ENCODE data around the gene ALKAL2. TPM values are rescaled to one million over a fixed set of nuclear protein-coding genes. Genes with fewer than 3 reads are reported as not detected.

Gene ALKAL2
- total and polyA plus RNA-seq, 9 of the 15 experiments (the other 6 are each of a cell fraction or from before 2014, with no cell fraction given), result not detected

GRCh38 chr2:256094-256493 lies 31.8 kb downstream of the ALKAL2 start:
- Histone ChIP-seq H3K9me1 (ENCODE audit: control insufficient read depth, insufficient read depth, low read length) (no peaks in the 10 kb centered on the region), H3K36me3 (ENCODE audit: control insufficient read depth, insufficient read depth, low read length) (no peaks in the 10 kb centered on the region), H3K79me2 (ENCODE audit: control insufficient read depth, insufficient read depth, low read length) (no peaks in the 10 kb centered on the region), H4K20me1 (replicated peaks; ENCODE audit: control insufficient read depth, insufficient read depth, low read length) (no peaks in the 10 kb centered on the region), H3K27me3 (ENCODE audit: control insufficient read depth in 2 of 2, insufficient read depth in 2 of 2, low read length in 2 of 2) (no peaks in the 10 kb centered on the region), H3K4me2 (ENCODE audit: insufficient read depth, low read length) (no peak overlapping the region), H3K4me3 (no peak overlapping the region), H2AFZ (ENCODE audit: low read depth, low read length) (no peak overlapping the region), H3K27ac (ENCODE audit: extremely low read depth, low read depth, low read length) (no peak overlapping the region), H3K4me1 (replicated peaks in 1 of 2; ENCODE audit: control insufficient read depth in 2 of 2, insufficient read depth in 2 of 2, low read length in 2 of 2) (no peaks in the 10 kb centered on the region), H3K9me3 (replicated peaks; ENCODE audit: control insufficient read depth, insufficient read depth, low read depth, low read length) (peaks cover 8% of the 10 kb centered on the region), H3K9ac (ENCODE audit: insufficient read depth in 1 of 2, low read depth in 2 of 2, low read length in 2 of 2) (no peak overlapping the region)
- ATAC-seq (no peak), FAIRE-seq (no peak), DNase-seq (ENCODE audit: extremely low read depth in 1 of 4, low spot score in 3 of 4) (no peak)
- no peak for TF ChIP-seq AFF1 (IDR thresholded peaks at IDR 0.05; ENCODE audit: low read depth in 1 of 2, partially characterized antibody in 2 of 2)
- no peak for TF ChIP-seq THAP7 (CRISPR knock-in tag; IDR thresholded peaks at IDR 0.05)
- TF ChIP-seq NCOA1 (IDR thresholded peaks at IDR 0.05; ENCODE audit: low read depth), result no peak
- no peak for TF ChIP-seq TCFL5 (CRISPR knock-in tag; conservative IDR thresholded peaks at IDR 0.05)
- no peak for TF ChIP-seq HLTF (IDR thresholded peaks at IDR 0.05)
- TF ChIP-seq GTF2E2 (tag; IDR thresholded peaks at IDR 0.05), result no peak
- TF ChIP-seq ZNF780A (CRISPR knock-in tag; IDR thresholded peaks at IDR 0.05), result no peak
- POLR2A ChIA-PET, result interaction anchor here (0.9 kb wide), 1 partner anchor 18 kb away, joined by 3 read pairs; no protein-coding TSS in a partner anchor
- in situ Hi-C loops (cut with MboI) (no loop called here), intact Hi-C loops (cut with micrococcal nuclease) (no loop called here)
- 86% methylated on average over 3 of the region's 3 CpGs for WGBS (ENCODE audit: insufficient coverage, low coverage, missing lambda C conversion rate)
- CTCF ChIA-PET (ENCODE audit: low intra/inter-chr PET ratio), result no interaction called here
- no TSS peak for BruUV-seq (replicated peaks)
